ENCODE measurements around the gene NKAPL.
A peak's percentile ranks its signal among the peaks of the same experiment; 100 is the strongest.

Gene NKAPL

DNA sequence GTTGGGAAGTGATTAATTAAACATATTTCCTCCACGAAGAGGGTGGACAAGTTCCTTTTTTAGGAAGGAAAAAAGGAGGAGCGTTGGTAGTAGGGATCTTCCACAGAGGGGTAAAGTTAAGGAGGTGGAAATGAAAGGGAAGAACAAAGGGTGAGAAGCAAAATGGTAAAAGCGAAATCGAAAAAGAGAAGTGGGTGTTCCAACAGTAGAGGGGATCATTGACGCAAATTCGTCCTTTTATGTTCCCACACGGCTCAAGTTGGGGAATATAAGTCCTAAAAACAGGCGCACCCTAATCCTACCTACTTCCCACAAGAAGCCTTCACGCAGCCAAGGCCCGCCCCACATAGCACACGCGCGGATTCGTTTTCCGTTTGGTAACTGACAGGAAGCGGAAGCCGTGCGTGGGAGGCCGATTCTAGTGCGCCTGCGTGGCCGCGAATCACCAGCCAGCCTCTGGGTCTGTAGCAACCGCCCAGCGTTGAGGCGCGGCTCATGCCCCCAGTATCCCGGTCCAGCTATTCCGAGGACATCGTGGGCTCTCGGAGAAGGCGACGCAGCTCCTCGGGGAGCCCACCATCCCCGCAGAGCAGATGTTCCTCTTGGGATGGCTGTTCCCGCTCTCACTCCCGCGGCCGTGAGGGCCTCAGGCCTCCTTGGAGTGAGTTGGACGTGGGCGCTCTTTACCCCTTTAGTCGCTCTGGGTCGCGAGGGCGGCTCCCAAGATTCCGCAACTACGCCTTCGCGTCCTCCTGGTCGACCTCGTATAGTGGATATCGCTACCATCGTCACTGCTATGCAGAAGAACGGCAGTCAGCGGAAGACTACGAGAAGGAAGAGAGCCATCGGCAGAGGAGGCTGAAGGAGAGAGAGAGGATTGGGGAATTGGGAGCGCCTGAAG lies at the start of gene NKAPL:
Gene NKAPL (plus strand): TSS at position 421 of the 901 bp plus-strand sequence. CDS start 75 bp downstream, at position 496.
- DNase-seq, result no peak

DNA sequence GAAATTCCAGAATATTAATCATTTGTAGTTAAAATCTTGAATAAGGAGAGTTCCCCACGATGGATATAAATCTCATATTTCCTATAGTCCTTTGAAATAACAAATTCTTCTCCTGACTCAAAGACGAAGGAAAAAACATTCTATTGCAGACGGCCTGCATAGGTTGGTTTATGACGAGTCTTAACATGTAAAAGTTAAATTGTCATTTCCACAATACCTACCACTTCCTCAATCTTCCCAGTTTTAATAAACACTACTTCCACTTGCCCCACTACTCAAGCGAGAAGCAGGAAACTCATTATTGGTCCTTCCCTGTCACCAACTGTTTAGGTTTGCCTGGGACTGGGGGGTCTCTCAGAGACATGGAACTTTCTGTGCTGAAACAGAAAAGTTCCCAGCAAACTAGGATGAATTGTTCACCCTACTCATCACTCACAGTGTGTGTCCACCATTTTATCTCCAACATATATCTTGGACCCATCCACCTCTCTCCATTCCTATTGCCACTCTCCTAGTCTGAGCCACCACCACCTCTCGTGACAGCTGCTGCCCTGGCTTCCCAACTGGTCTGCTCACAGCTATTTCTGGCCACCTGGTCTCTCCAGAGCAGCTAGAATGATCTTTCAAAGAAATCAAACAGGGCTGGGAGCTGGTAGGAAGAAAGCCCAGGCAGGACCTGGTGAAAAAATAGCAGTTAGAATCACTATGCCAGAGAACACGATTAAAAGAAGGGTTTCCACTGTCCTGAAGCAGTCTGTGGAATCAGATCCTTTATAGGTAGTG lies 49.2 kb upstream of the NKAPL start:
- DNase-seq, result no peak

DNA sequence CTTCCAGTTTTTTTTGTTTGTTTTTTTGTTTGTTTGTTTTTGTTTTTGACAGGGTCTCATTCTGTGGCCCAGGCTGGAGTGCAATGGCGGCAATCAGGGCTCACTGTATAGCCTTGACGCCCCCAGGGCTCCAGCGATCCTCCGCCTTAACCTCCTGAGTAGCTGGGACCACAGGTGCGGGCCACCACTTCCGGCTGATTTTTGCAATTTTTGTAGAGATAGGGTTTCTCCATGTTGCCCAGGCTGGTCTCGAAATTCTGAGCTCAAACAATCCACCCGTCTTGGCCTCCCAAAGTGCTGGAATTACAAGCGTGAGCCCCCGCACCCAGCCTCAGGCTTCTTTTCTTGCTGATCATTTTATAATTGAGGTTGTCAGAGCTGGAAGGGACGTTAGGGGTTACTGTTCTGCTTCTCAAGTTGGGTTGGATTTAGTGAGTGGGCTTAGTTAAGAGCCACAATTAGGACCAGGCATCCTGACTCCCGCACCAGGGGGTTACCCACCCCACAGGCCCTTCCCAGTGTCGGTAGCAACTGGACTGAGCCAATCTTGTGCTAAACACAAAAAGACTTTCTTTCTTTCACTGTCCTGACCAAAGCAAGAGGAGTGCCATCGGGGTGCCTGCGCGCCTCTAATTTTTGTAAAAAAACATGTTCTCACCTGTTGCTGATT lies 47.1 kb upstream of the NKAPL start:
- no peak for DNase-seq

DNA sequence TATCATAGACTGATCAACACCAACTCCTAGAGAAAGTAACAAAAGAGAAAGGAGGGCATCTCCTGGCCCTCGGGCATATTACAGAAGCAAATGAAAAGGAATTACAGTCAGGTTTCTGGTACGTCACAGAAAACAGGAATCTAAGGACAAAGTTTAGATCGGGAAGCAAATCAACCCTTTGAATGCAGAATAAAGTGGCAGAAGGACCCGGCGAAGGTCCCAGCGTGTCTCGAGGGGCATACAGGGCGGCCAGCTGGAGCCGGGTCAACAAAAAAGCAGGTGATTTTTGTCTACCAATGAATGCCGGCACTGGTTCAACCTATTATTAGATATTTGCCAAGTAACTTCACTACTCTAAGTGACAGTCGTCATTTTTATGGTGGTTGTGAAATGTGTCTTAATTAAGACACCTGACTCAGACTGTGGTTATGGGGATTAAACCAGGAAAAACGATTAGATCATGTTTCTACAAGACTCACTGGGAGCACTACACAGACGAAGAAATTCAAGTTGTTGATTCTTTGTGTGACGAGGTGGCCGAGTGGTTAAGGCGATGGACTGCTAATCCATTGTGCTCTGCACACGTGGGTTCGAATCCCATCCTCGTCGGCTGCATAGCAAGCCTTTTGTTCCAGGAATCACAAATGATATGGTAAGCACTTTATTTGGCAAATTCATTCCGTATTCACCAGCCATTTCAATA lies 46.4 kb upstream of the NKAPL start:
- DNase-seq, result peak; percentile 70

DNA sequence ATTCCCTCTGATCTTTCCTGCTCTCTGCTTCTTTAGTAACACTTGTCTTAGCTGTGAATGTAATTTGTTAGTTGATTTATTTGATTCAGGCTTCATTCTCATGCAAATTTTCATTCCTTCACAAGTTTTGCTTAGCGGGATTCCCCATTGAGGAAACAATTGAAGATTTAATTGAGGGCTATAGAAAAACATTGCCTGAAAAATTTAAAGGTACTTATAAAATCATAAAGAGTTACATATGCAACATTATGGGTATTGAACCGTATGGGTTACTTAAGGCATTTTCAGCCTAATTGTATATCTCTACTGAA lies 45.9 kb upstream of the NKAPL start:
- DNase-seq, result no peak

DNA sequence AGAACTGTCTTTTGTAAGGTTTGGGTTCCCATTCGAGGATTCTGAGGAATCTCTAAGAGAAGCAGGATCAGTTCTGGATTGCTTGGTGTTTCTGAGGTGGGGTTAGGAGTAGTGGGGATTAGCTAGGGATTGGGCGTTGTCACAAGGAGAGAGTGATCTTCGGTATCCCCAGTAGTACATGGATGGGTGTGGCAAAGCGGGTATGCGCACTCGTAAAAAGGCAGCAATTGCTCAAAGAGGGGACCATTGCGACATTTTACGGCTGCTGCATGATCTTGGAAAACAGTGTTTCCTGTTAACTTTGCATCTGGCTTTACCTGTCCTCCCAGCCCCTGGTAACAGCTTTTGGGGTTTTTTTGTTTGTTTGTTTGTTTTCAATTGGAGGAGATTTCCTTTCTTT lies 43.7 kb upstream of the NKAPL start:
- DNase-seq, result no peak

DNA sequence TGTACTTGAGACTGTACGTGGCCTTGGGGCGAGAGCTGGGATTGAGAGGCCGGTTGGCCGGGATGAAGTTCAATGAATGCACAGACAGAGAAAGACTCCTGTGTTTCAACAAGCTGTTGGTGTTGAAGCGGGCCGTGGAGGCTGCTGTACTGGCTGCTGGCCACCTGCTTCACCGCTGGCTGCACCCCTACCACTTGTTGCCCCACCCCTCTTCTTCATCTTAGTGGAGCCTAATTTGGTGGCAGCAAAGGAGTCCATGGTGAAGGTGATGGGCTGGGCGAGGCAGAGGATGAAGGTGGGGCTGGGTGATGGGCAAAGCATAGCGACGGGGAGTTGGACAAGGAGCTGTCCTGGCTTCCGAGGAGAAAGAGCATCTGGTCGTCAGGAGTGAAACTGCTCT lies 41.2 kb upstream of the NKAPL start:
- no peak for DNase-seq

DNA sequence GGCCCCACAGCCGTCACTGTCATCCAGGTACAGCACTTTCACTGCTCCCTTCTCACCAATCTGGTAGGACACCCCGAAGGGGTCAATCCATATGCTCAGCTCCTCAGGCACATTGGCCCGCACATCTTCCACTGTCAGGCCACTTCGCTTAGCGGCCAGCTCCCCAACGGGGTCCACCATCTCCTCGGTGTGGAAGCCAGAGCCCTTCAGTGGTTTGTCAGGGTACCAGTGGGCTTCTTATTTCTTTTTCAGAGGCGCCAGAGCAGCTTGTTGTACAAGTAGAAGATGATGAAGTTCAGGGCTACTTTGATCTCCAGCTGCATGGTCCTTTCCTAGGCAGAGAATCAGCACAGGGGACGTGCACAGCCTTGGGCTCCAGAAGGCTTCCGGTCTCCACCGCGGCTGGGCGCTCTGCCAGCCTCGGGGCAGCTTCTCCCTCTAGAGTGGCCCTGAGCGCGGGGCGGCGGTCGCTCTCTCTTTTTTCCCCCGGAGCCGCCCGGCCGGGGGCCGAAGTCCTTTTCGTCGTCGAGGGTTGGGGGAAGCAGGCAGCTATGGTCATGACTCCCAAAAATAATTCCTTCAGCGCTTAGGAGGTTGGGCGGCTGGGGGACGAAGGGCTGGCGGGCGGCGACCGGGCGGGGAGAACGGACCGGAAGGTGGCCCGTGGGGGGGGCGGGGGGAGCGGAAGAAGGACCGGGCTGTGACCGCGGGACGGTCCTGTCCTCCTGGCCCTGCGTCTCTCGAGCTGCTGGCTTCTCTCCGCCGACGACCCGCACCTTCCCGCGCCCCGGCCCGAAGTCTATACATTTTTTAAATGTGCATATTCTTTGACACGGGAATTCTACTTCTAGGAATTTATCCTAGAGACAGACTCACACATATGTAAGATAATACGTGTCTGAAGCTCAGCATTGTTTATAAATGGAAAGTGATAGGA lies 40.5 kb upstream of the NKAPL start:
- DNase-seq, result peak; percentile 50

DNA sequence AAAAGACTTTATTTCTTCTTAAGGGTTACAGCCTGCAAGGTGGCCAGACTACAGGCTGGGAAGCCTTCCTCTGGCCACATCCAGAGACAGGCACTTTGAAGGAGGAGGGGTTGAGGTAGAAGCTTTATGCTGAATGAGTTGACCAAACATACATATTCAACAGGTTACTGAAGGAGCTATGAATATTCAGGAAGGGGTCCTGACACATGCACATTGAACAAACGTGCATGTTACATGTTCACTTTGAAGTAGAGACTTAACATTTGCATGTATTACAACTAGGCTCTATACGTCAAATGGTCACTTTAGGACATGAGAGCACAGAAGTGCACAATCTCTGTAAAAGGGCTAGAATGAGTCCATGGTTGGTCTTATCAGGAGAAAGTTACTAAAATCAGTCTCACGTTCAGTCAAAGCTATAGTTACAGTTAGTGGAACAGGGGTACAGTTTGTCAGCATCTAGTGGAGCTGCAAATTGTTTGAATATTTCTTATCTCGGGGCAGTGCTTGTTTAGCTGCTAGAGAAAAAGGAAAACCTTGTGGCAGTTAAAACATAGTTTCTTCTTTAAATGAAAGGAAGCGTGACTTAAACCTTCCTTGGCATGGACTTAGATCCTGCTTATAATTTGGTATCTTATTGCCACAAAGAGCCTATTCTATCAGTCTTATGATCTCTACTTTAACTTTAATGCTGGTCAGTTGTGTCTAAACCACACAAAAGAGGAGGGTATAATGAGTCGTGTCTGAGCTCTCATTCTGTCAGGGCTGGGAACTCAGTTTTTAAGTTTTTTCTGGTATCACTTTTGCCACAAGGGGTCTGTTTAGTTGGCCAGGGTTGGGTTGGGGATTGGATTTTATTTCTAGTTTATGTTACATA lies 38.6 kb upstream of the NKAPL start:
- no peak for DNase-seq

DNA sequence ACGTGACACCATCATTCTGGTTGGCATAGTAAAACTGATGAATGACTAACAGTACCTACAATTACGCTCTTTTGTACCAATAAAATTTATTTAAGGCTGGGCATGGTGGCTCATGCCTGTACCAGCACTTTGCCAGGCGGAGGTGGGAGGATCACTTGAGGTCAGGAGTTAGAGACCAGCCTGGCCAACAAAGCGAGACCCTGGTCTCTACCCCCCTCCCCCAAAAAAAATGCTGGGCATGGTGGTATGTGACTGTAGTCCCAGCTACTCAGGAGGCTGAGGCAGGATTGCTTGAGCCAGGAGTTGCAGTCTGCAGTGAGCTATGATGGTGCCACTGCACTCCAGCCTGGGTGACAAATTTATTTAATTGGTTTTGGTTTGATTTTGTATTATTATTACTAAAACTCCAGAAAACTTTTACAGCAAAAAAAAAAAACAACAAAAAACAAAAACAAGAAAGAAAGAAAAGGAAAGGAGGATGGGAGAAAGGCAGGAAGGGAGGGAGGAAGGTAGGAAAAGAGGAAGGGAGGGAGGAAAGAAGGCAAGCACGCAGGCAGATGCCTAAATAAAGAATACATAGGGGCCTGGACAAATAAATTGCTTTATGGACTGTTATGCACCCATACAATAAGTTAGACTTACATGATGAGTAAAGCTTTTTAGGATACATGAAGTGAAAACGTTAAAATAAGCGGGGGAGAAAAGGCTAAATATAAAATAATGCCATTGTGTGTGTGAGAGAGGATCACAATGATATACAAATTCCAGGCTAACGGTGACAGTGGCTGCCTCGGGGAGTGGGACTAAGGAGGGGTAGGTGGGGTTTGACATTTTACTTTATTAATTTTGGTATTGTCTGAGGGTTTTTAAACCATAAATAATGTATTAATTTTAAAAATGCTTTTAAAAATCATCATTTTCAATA lies 34.7 kb upstream of the NKAPL start:
- DNase-seq, result no peak

DNA sequence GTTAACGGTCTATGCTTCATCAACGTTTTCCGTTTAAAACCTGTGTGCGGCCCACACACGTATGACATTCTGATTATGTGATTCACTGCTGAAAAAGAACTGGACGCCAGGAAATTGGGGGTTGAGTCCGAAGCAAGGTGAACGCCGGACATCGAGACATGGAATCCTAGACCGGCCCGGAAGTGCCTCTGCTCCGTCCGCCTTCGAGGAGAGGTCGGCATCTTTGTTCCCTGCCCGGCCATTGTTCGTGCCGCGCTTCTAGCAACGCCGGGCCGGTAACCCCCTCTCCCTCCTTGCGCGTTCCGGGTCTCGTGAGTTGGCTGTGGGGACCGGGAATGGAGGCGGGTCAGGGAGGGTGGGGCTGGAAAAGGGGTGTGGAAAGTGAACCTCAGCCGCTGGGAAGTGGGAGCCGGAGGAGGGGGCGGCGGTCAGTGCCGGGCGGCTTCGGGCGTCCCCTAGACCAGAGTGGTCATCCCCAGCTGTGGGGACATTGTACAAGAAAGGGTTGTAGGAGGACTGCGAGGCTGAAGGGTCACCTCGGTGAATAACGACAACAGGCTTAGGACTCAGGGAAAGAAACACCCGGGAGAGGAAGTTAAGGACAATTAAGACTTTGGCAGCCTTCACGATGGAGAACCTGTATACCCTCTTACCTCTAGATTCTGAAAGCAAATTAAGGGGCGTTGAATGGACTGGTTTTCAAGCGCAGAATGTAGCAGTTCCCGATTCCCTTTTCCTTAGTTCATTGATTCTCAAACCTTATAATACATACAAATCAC lies 33.9 kb upstream of the NKAPL start, which contains the start of gene ZSCAN9:
Gene ZSCAN9 (plus strand): TSS at position 220 of the 779 bp plus-strand sequence. CDS start 1,810 bp downstream, outside the sequence.
- DNase-seq, result peak; percentile 92

DNA sequence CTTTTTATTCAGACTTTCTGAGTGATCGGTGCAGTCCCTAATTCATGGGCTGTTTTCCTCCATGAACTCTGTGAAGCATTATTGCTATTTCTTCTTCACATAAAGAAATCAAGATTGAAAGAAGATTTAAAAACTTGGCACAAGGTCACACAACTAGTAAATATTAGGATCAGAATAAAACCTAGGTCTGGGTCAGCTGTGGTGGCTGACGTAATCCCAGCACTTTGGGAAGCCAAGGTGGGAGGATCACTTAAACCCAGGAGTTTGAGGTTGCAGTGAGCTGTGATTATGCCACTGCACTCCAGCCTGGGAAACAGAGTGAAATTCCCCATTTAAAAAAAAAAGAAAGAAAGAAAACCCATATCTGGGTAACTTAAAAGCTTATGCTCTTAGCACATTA lies 32.6 kb upstream of the NKAPL start:
- no peak for DNase-seq

DNA sequence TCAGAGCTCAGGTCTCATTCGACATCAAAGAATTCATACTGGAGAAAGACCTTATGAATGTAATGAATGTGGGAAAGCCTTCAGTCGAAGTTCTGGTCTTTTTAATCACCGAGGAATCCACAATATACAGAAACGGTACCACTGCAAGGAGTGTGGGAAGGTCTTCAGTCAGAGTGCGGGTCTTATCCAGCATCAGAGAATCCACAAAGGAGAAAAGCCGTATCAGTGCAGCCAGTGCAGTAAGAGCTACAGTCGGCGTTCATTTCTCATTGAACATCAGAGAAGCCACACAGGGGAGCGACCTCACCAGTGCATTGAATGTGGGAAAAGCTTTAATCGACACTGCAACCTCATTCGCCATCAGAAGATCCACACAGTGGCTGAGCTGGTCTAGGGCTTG lies 26.3 kb upstream of the NKAPL start:
- DNase-seq, result no peak

DNA sequence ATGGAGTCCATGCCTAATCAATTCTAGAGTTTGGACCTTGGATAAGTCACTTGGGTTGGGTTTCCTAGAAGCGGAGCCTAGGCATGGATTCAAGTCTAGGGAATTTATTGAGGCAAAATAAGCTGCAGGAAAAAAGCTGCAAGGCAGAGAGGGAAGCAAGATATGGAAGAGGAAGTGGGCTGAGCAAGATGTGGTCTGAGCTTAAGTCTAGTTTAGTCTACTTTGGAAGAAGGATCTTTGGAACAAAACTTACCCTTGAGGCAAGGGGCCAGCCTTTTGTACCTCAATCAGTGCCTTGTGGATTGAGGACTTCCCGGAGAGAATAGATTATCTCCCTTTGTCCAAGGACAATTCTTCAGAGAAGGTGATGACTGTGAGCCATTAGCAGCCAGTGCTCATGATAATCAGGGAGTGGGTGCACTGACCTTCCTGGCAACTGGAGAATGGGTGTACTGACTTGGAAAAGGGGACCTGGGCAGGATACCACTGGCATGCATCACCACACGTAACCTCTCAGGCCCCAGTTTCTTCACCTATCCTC lies 23.1 kb upstream of the NKAPL start:
- DNase-seq, result no peak

DNA sequence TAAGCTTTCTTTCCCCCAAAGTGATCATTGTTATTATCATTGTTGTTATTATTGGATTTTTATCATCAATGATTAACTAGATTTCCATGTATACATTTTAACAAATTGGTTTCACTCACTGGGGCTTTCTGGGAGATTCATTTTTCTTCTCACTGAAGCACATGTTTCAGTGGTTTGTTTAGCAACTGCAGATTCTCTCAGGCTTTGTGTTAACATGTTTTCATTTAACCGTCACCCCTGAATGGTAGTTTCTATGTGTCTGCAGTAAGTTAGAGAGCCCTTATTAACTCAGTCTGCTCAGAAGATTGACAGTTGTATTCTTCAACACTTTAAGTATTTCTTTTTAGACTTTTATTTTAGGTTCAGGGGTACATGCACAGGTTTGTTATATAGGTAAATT lies 19.5 kb upstream of the NKAPL start:
- no peak for DNase-seq

DNA sequence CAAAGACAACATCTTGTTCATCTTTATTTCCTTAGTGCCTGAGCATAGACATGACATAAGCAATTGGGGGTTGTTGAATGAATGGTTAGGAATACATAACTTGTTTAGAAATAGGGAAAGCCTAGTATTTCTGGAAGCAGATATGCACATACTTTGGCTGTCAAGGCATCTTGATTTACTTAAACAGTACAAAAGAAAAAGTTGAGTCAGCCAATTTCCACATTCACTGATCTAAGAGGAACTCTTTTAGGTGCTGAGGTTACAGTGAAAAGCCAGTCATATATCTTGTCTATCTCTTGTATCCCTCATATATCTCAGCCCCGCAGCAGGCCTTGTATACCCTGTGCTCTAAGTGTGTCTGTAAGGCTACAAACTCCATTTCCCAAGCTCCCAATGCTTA lies 18.6 kb upstream of the NKAPL start:
- DNase-seq, result no peak

DNA sequence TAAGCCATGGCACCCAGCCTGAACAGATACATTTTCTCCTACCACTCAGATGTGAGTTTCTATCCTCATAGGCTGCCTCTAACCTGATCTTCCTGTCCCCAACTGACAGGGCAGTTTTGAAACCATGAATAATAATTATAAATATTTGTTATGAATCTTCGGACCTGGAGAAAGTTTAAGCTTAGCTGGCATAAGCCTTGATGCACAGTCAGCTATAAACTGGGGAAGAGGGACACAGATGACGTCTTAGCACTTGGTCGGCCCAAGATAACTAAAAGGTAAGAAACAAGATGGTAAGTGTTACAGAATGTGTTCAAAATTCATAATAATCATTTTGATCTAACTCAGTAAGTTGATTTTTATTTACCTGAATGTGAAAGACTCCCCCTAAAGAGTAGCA lies 15.2 kb upstream of the NKAPL start:
- DNase-seq, result no peak

DNA sequence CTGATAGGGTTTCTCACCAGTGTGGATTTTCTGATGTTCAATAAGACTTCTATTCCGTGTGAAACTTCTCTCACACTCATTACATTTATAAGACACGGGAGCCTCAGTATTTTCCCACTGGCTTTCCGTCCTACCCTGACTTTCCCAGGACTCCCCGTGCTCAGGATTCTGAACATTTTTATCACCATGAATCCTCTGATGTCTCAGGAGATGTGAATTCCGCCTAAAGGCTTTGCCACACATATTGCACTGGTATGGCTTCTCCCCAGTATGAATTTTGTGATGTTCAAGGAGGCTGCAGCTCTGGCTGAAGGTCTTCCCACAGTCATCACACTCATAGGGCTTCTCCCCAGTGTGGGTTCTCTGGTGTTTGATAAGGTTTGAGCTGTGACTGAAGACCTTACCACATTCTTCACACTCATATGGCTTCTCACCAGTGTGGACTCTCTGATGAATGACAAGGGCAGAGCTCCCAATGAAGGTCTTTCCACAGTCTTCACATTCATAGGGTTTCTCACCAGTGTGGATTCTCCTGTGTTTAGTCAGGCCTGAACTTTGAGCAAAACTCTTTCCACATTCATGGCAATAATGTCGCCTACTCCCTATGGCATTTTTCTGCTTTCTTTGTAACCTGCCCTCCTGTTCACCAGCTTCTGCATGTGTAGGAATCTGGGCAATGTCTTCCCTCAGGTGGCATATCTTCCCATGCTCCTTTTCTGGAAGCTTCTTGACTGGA lies 13.7 kb upstream of the NKAPL start:
- no peak for DNase-seq

All from NCI-H1105 (cell line).